GM23248 (cell line): ENCODE data around the gene NFKB1.

Experiments used
- EZH2 ChIP-seq: fragments of 200-600 bp; sonication (generic); IDR thresholded peaks from 2 replicates; pipeline ENCODE4 v1.6.1; 2018; ENCODE audit warnings: antibody characterized with exemption, mild to moderate bottlenecking; ENCODE audit not compliant: insufficient read depth, poor library complexity, severe bottlenecking
- EZH2phosphoT487 ChIP-seq: fragments of 200-600 bp; sonication (generic); IDR thresholded peaks from 2 replicates; pipeline ENCODE4 v1.6.1; 2018; ENCODE audit warnings: antibody characterized with exemption, moderate library complexity, mild to moderate bottlenecking, low read depth; ENCODE audit not compliant: insufficient read depth

GRCh38 chr4:102612824-102613366, 111.7 kb downstream of the NFKB1 start:
- no peak for TF ChIP-seq EZH2phosphoT487
- TF ChIP-seq EZH2, result no peak
